Measurements from ENCODE around the gene PAX7.
"Not testable (repeated sequence)": the region's sequence is repeated elsewhere in the genome, so short reads cannot be mapped to it uniquely, and the experiment has no call there.

Gene PAX7

DNA sequence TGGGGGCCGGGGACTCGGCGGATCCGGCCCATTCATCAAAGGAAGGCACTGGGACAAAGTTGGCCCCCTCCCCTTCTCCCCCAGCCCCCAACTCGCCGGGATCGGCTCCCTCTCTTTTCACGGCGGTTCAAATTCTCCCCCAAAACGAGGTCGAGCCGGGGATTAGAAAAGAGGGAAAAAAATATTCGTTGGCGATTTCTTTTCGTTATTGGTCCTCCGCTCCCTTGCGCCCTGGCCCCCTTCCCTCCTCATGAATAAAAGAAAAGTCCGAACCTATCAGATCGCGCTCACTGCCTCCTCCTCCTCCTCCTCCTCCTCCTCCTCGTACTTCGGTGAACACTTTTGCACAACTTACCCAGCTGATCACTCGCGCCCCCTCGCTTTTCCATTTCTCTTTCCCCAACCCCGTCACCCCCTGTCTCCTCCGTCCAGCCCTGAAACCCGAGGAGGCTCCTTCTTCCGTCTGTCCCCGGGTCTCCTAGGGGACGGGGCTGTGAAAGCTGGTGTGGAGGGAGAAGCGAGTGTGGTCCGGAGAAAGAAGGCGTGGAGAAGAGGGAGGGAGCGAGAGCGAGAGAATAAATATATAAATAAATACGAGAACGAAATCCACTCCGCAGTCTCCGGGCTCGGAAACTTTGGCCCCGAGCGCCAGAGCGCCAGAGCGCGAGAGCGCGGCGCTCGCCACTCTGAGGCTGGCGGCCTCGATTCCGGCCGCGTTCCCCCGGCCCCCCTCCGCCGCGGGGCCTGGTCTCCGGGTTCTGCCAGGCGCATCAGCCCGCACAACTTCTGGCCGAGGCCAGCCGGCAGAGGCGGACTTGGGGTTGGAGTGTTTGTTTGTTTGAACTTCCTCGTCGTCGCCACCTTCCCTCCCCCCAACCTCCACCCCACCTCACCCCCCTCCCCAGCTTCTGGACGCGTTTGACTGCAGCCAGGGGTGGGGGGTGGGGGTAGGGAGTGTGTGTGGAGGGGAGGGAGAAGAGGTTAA, at the start of gene PAX7:
Gene PAX7 (plus strand): TSS at position 336 of the 985 bp plus-strand sequence. CDS start 758 bp downstream, outside the sequence.
- no peak for DNase-seq

DNA sequence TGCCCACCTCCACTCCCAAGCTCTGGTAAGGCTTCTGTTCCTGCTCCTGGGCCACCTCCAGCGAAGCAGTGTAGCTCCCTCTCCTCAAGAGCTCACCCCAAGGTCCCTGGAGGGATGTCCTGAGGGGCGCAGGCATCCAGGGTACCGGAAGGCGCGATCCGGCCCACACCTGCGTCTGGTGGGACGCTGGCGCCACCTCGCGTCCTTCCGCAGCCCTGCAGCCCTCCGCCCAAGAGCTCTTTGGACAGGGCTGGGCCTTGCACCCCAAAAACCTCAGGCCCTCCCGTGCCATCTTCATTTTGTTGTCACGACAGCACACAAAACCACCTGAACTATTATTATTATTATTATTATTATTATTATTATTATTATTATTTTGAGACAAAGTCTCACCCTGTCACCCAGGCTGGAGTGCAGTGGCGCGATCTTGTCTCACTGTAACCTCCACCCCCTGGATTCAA, 49.2 kb upstream of the PAX7 start:
- peak; percentile 21 for DNase-seq

DNA sequence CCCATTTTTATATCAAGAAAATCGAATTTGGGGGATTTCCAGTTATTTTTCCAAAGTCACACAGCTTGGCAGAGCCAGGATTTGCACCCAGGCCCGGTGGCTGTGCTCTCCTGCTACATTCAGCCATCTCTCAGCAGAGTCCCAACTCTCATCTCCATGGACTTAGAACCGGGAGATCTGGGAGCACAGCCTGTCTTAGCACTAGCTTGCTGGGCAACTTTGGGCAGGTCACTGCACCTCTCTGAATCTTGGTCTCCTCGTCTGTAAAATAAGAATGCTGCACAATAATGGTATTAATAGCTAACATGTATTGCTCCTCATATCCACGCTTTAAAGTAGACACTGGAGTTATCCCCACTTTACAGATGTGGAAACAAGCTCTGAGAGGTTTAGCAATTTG, 47.8 kb upstream of the PAX7 start:
- DNase-seq = no peak

DNA sequence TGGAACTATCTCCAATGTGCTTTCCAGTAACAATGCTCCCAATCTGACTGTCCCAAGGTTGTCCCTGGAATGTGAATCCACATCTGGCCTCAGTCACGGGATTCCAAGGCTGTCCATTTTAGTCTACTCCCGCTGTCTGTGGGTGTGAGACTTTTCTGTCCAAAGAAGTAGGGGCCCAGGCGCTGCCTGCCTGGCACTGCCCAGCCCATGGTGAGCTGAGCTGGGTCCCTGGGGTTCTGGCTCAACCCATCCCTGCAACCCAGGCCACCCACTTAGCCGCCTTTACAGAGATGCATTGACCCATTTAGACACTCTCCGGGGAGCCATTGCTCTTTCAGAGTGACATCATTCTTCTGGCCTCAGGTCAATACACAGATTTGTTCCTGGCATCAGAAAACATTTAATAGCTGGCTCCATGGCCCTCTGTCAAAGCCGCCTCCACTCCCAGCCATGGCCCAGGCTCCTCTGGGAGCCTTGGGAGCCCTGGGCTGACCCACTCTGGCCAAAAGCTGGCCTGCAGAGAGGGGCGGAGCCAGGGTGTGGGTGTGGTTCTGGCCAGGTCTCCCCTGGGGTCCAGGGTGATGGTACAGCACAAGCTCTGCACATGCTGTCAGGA, 47.2 kb upstream of the PAX7 start:
- DNase-seq = no peak

DNA sequence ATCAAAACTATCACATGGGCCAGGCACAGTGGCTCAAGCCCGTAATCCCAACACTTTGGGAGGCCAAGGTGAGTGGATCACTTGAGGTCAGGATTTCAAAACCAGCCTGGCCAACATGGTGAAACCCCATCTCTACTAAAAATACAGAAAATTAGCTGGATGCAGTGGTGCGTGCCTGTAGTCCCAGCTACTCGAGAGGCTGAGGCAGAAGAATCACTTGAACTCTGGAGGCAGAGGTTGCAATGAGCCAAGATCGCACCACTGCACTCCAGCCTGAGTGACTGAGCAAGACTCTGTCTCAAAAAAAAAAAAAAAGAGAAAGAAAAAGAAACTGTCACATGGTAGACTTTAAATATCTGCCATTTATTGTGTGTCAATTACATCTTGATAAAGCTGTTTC, 44.6 kb upstream of the PAX7 start:
- not testable (repeated sequence) for DNase-seq

DNA sequence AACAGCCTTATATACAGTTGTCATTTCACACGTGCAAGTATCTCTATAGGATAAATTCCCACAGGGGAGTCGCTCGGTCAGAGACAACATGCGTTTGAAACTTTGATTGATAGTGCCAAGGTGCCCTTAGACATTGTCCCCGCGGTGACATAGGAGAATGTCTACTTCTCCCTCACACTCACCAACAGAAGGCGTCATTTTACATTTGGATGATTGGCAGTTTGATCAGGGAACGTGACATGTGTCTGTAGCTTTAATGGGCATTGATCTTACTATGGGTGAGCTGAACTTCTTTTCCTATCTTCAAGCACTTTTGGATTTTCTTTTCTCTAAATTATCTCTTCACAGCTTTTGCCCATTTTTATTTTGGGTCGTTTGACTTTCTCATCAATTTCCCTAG, 42.6 kb upstream of the PAX7 start:
- DNase-seq = no peak

DNA sequence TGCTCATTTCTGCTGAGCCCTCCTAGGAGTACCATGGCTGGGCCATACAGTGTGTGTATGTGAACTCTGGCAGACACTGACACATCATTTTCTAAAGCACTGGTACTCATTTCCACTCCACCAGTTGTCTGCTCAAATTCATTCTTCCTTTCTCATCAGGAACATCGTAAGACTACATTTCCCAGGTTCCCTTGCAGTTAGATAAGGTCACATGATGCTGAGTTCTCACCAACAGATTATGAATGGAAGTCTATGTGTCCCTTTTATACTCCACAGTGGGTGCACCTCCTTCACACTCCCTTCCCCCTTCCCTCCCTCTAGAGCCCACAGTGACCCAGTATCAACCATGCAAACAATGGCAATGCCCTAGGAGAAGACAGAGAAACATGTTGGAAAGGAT, 38.3 kb upstream of the PAX7 start:
- no peak for DNase-seq

DNA sequence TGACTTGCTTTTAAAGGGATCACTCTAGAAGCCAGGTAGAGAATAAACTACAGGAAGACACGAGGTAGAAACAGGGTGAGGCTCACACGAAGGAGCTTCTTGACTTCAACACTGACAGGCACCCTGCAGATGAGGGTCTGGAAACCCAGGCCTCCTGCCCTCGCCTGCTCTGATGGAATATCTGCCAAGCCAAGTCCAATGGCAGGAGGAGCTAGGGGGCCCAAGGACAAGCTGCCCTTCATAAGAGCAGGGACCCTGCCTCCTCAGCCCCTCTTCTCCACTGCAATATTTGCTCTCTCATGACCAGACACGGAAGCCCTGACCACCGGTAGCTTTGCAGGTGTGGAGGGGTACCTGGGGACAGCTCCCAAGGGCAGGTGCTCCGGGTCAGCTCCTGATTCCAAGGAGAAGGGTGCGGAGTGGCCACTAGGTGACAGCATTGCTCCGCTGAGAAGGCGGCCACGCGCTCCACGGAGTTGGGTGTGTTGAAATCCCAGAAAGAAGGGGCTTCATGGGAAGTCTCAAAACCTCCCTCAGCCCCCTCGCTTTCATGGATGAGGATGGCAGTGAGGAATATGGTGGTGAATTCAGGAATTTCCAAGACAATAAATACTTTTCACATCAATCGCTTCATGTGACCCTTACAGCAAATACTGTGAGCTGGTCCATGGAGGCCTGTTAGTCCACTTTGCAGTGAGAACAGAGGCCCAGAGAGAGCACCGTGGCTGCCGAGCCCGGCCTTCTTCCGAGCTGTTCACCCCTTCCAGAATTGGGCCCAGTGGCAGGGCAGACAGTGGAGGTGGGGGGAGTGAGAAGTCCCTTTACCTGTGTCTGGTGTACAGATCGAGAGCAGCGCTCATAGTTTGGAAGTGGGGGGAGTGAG, 33.2 kb upstream of the PAX7 start:
- peak; percentile 27 for DNase-seq

DNA sequence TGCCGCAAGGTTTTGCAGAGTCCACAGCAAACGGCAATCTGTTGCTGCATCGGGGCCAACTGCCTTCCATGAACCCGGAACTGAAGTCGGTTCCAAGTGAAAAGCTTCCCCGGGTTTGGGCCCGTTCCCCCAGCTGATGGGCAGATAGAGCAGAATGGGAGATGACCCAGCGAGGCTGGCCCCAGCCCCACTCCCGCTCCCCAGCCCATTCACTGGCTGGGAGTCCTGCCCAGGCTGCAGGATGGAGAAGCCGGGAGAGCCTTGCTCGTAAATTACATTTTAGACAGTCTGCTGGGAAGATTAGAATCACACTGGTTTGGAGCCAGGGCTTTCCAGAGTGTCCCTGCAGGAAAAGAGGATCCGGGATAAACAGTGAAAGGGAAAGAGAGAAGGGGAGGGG, 31.6 kb upstream of the PAX7 start:
- DNase-seq = no peak

DNA sequence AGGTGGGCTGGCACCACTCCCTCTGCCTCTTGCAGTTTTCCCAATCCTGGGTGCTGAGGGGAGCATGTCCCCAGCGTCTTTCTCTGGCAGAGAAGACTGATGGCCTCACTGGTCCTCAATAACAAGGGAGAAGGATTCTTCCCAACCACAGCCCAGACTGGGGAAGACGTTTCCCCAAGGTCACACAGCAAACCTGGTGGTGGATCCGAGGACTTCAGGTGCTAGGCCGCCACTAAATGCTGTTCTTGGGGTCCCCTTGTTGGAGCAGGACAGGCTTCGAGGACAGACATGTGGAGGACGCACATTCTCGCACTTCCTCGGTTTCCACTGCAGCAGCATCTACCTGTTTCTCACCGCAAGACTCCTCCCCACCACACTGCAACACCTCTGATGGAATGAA, 30.9 kb upstream of the PAX7 start:
- no peak for DNase-seq

DNA sequence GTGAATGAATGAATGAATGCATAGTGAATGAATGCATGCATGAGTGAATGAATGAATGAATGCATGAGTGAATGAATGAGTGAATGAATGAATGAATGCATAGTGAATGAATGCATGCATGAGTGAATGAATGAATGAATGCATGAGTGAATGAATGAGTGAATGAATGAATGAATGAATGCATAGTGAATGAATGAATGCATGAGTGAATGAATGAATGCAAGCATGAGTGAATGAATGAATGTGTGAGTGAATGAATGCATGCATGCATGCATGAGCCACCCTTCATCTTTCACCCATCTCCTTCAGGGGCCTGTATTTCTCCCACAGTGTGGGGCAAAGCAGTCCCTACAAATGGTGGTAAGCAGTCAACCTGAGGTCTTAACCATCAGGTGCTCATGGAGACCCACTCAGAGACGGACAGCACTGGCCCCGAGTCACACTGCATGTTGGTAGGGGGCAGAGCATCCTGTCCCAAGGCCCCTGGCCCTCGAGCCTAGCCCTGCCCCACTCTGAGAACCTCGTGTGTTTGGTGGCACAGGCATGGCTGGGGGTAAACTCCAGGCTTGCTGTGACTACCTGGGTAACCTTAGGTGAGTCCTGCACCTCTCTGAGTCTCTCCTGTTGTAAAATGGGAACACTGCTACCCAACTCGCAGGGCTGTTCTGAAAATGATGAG, 28.0 kb upstream of the PAX7 start:
- DNase-seq = no peak

DNA sequence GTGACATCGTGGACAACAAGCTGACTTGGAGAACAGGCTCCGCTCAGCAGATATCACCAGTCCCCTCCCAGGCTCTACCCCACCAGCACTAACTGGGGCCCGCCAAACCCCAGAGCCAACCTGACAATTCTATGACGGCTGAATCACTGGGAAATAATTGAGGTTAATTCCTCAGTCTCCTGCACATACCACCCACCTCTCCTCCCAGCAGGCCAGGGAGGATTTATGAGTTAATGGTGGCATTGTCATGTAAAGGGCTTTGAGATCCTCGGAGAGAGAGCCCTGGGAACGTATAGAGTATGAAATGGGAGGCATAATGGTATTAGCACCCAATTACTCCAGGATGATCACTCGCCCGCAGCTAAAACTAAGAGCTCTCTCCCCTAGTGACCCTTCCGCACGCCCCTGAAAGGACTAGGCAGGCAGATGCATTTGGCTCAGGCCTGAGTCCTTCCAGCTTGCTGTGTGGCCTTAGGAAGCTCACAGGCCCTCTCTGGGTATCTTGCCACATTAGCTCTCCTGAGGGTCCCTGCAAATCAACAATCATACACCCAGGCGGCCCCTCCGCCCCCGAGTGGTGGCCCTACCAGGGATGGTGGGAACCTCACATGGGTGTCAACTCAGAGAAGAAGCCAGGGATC, 27.3 kb upstream of the PAX7 start:
- no peak for DNase-seq

DNA sequence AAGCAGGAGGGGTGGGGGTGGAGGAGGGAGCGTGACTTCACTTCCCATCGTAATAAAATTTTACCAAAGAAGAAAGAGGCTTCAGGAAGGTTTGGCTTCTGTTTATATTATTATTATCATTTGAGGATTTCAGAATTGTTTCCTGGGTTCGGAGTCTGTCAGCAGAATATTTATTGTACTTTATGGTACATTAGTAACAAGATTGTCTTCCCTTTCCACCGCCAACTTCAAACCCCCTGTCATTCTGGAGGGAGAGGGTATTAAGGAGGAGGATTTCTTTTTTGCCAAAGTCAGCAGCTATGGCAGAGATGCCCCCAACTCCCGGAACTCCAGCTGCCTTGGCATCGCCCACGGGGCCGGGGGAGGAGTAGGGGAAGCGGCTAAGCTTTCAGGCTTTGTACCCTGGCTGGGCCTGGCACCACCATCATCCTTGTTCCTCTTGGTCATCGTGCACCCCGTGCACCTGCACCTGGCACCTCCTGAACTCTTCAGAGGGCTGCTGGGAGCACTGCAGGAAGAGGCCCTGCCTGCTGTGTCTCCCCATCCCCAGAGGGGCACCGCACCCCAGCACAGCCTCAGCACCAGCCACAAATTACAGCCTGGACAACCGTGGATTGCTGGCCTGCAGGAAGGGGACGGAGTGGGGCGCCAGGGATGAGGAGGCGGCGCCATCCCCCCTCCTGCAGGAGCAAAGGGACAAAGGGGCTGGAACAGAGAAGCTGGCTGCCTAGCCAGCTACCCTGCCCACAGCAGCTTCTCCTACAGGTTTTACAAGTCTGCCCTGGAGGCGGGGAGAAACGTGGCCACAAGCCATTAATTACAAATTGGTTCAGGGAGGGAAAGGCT, 24.0 kb upstream of the PAX7 start:
- DNase-seq = no peak

DNA sequence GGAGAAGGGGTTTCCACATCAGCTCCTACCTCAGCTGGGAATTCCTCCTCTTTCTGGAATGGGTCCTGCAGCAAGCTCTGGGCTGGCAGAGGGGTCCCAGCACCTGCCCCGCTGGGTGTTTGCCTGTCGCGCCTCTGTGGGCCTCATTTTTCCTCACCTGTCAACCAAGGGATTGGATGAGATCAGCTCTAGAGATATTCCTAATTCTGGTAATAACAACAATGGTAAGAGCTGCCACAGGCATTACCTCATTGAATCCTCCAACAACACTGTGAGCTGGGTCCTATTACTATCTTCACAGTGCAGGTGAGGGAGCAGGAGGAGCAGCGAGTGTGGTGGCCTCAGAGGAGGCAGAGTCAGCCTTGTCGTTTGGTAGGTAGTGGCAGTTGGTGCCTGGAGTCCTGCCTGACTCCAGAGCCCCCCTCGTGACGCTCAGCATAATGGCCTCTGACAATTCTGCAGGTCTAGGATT, 23.3 kb upstream of the PAX7 start:
- no peak for DNase-seq

DNA sequence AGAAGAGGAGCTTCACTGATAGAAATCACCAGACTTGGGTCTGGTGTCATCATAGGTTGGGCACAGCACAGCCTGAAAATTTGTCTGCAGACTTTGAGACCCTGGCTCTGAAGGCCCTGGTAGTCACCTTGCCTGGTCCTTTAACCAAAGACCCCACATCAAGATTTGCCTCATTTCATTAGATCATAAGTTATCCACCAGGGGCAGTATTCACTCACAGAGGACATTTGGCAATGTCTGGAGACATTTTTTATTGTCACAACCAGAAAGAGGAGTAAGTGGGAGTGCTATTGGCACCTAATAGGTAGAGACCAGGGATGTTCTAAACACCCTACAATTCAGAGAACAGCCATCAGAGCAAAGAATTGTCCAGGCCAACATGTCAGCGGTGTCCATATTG, 22.1 kb upstream of the PAX7 start:
- no peak for DNase-seq

DNA sequence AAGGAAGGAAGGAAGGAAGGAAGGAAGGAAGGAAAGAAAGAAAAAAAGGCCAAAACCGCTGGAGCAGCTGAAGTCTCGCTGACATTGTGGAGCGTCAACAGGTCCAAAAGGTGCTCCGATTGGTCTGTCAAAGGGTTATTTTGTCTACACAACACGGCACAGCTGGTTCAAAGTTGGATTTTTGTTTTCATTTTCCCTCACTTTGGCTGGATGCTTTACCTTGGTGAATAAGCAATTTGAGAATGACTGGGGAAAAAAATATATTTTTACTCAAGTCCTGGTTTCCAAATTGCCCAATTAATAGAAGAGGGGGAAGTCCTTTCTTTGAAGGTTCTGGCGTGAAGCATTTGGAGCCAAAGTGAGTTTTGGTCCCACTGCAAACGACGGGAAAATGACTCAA, 19.3 kb upstream of the PAX7 start:
- no peak for DNase-seq

DNA sequence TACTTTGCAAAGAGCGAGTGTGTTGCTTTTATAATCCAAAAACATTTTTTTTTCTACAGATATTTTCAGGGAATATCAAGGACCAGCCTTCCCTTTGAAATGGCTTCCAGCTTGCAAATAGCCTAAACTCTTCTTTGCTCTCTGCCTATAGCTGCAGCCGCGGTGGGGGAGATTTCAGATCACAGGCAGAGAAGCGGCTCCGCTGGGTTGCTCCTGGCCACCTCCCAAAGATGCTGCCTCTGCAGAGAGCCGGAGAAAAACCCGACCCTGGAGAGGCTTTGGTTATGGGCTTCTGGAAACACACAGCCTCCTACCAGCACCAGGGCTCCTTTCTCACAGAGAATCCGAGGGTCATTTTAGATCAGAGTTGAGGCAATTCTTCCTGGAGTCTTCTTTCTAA, 18.6 kb upstream of the PAX7 start:
- no peak for DNase-seq

DNA sequence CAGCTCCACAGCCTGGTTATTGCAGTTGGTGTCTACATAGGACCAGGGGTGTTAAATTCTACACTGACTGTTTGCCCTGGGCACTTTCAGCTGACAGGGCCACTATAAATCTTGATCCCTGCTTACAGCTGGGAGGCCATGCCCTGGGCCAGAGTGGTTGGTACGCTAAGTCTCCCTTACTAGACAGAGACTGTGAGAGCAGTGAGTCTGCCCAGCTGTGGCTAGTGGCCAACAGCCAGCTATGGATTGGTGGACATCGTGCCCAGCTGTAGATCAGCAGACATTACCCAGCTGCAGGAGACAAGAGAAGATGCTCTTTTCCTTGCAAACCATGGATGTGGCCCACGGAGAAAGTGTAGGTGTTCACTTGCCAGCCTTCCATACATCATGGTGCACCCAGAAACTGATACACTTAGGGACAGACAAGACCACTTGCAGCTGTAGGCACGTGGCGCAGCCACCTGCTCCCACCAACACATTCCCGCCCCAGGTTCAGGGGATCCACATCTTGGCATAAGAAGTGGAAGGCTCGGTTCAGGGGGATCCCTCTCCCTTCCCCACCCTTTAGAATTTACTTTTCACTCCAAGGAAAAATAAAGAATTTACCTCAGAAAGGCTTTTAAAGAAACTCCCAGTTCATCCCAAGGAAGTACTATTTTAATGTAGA, 16.4 kb upstream of the PAX7 start:
- no peak for DNase-seq

DNA sequence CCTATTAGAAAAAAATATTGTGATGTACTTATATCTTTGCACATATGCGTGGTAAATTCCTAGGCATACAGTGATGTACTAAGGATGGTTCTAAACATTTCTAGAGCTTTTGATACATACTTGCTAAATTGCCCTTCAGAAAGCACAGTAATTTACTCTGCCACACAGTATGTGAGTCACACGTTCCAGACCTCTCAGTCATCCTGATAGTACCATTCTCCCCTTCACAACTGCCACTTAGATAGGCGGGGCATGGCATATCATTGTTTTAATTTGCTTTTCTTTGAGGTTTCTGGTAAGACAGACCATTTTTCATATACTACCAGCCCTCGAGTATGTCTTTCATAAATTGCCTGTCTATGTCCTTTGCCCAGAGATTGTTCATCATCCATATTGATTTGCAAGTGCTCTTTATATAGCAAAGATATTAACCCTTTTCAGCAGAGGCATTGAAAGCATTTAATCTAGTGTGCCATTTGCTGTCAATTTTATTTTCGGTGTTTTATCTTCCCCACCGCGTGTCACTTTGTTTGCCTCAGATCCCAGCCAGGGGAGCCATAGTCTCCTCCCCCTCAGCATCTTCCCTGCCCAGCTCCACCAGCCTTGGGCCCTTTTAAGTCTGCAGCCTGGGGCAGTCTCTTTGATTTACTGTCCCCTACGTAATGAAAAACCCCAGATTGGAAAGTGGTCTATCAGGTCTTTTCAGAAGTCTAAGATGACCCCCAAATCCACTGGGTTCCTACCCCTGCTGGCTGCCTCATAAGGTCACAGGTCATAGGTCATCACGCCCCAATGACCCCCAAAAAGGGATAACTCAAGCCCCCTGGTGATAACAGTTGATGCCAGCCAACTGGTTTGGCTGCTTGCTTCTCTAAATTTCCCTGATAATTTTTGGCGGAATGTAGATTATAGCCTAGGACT, 11.8 kb upstream of the PAX7 start:
- no peak for DNase-seq

All from NCI-H345 (cell line).